Peyer's patch (tissue), 4 donors: Measurements from ENCODE around the gene SUSD4. TPM values are rescaled to one million over a fixed set of nuclear protein-coding genes. Genes with fewer than 3 reads are reported as not detected.

ENCODE experiments used
- DNase-seq, 3 donors: peaks; one replicate each; pipeline ENCODE4 v3.0.0-alpha.2; 2017 to 2019
- H3K27ac ChIP-seq, 4 donors: fragments of 200-600 bp; sonication (generic); one replicate each; pipeline ENCODE4 v1.5.1; 2016 to 2019
- H3K27me3 ChIP-seq, 2 donors: fragments of 200-600 bp; sonication (generic); one replicate each; pipeline ENCODE4 v1.5.1; 2019
- H3K36me3 ChIP-seq, 3 donors: fragments of 200-600 bp; sonication (generic); one replicate each; pipeline ENCODE4 v1.5.1; 2016 to 2019
- H3K4me1 ChIP-seq, 4 donors: fragments of 200-600 bp; sonication (generic); one replicate each; pipeline ENCODE4 v1.5.1; 2016 to 2019
- H3K4me3 ChIP-seq, 4 donors: fragments of 200-600 bp; sonication (generic); 1 replicate in 3 of 4; 2 replicates in 1 of 4; pipeline ENCODE4 v1.5.1; 2016 to 2019; ENCODE audit warnings: mild to moderate bottlenecking in 1 of 4
- H3K9me3 ChIP-seq, 4 donors: fragments of 200-600 bp; sonication (generic); one replicate each; pipeline ENCODE4 v1.5.1; 2016 to 2019; ENCODE audit warnings: mild to moderate bottlenecking in 1 of 4
- CTCF ChIP-seq, 6 experiments: fragments of 450-650 bp in 4 of 6; fragments of 200-600 bp in 2 of 6; sonication (generic) in 1 of 6; IDR thresholded peaks; one replicate each; pipeline ENCODE4 v1.5.1; 2017 to 2019; ENCODE audit warnings: antibody characterized with exemption in 6 of 6, mild to moderate bottlenecking in 3 of 6, moderate library complexity in 1 of 6
- POLR2A ChIP-seq, 2 donors: fragments of 450-650 bp; IDR thresholded peaks; one replicate each; pipeline ENCODE4 v1.5.1; 2017; ENCODE audit warnings: antibody characterized with exemption in 2 of 2, mild to moderate bottlenecking in 2 of 2, moderate library complexity in 2 of 2
- total RNA-seq, 4 donors: library from RNA; depleted of rRNA; stranded (reverse); fragments of >200 nt; gene quantifications; one replicate each; pipeline ENCODE4 v1.1.0, GENCODE V29; 2016

SUSD4 gene
- total RNA-seq, 4 donors from 2014 or later: 0.54 TPM; not detected in 3

- Histone ChIP-seq H3K36me3 (no peaks in the 10 kb centered on the region), H3K4me3 (no peak overlapping the region), H3K27me3 (no peaks in the 10 kb centered on the region), H3K27ac (no peak overlapping the region), H3K9me3 (no peaks in the 10 kb centered on the region), H3K4me1 (no peaks in the 10 kb centered on the region)
- TF ChIP-seq POLR2A (IDR thresholded peaks at IDR 0.05): no peak
- TF ChIP-seq CTCF (IDR thresholded peaks at IDR 0.05): no peak
- DNase-seq: no peak
These were observed 120.4 kb downstream of the SUSD4 start for GRCh38 chr1:223243441-223244050.

GRCh38 chr1:223242971-223243370 lies 121.0 kb downstream of the SUSD4 start:
- TF ChIP-seq CTCF (IDR thresholded peaks at IDR 0.05) (no peak), POLR2A (IDR thresholded peaks at IDR 0.05) (no peak)
- no peak for DNase-seq
- Histone ChIP-seq H3K36me3 (no peaks in the 10 kb centered on the region), H3K9me3 (no peaks in the 10 kb centered on the region), H3K27me3 (no peaks in the 10 kb centered on the region), H3K27ac (no peak overlapping the region), H3K4me3 (no peak overlapping the region), H3K4me1 (no peaks in the 10 kb centered on the region)

- no peaks in the 10 kb centered on the region for H3K4me1 ChIP-seq
- no peak overlapping the region for H3K4me3 ChIP-seq
- no peak overlapping the region for H3K27ac ChIP-seq
- no peaks in the 10 kb centered on the region for H3K27me3 ChIP-seq
- TF ChIP-seq CTCF (IDR thresholded peaks at IDR 0.05): no peak
- no peak for TF ChIP-seq POLR2A (IDR thresholded peaks at IDR 0.05)
- no peaks in the 10 kb centered on the region for H3K9me3 ChIP-seq
- no peaks in the 10 kb centered on the region for H3K36me3 ChIP-seq
- DNase-seq: no peak
These were observed 121.5 kb downstream of the SUSD4 start for GRCh38 chr1:223242382-223242955.

- no peak overlapping the region for H3K4me3 ChIP-seq
- TF ChIP-seq POLR2A (IDR thresholded peaks at IDR 0.05) (no peak), CTCF (IDR thresholded peaks at IDR 0.05) (no peak)
- no peaks in the 10 kb centered on the region for H3K4me1 ChIP-seq
- DNase-seq: no peak
- H3K27ac ChIP-seq: no peak overlapping the region
- H3K9me3 ChIP-seq: no peaks in the 10 kb centered on the region
- no peaks in the 10 kb centered on the region for H3K36me3 ChIP-seq
- H3K27me3 ChIP-seq: no peaks in the 10 kb centered on the region
These were observed 123.9 kb downstream of the SUSD4 start for GRCh38 chr1:223240122-223240521.

- TF ChIP-seq CTCF (IDR thresholded peaks at IDR 0.05) (no peak), POLR2A (IDR thresholded peaks at IDR 0.05) (no peak)
- H3K4me1 ChIP-seq: no peaks in the 10 kb centered on the region
These were observed 128.9 kb downstream of the SUSD4 start for GRCh38 chr1:223235091-223235490.

More at GRCh38 chr1:223235091-223235490, 128.9 kb downstream of the SUSD4 start:
- no peaks in the 10 kb centered on the region for H3K27me3 ChIP-seq
- H3K4me3 ChIP-seq: no peak overlapping the region
- no peaks in the 10 kb centered on the region for H3K36me3 ChIP-seq
- no peak for DNase-seq
- H3K9me3 ChIP-seq: no peaks in the 10 kb centered on the region
- no peak overlapping the region for H3K27ac ChIP-seq
